Inflammatory macrophage treated with lipopolysaccharide for 1 hour (primary cell): ENCODE measurements around the gene RPS5.
"Not testable (repeated sequence)": the region's sequence is repeated elsewhere in the genome, so short reads cannot be mapped to it uniquely, and the experiment has no call there.

Experiments
- DNase-seq, 2 donors: peaks; one replicate each; pipeline ENCODE4 v3.0.0-alpha.2; 2020 to 2022

The RPS5 gene

GRCh38 chr19:58385891-58386575 lies 1.0 kb upstream of the RPS5 start:
- no peak for DNase-seq

- DNase-seq = no peak
These were observed 487 bp downstream of the RPS5 start for GRCh38 chr19:58387338-58388174.

GRCh38 chr19:58388175-58388526 lies 1.1 kb downstream of the RPS5 start:
- DNase-seq = no peak

- no peak for DNase-seq
These were observed 6.1 kb downstream of the RPS5 start for GRCh38 chr19:58392945-58393724.

- DNase-seq = no peak
These were observed 6.6 kb downstream of the RPS5 start for GRCh38 chr19:58393725-58394033.

GRCh38 chr19:58394821-58395219 lies 7.8 kb downstream of the RPS5 start:
- DNase-seq = no peak

- DNase-seq = no peak
These were observed 8.3 kb downstream of the RPS5 start, which contains the start of gene RNF225 for GRCh38 chr19:58395220-58395978. TSS of gene RNF225 (plus strand) at chr19:58395656. CDS start at chr19:58396090, 434 bp downstream.

GRCh38 chr19:58395979-58396627 lies 9.0 kb downstream of the RPS5 start:
- no peak for DNase-seq

- DNase-seq = no peak
These were observed 9.8 kb downstream of the RPS5 start for GRCh38 chr19:58396691-58397532.

GRCh38 chr19:58397533-58398037 lies 10.5 kb downstream of the RPS5 start:
- DNase-seq = no peak

- no peak for DNase-seq
These were observed 11.0 kb downstream of the RPS5 start for GRCh38 chr19:58398087-58398486.

- DNase-seq = no peak
These were observed 11.5 kb downstream of the RPS5 start for GRCh38 chr19:58398545-58398944.

GRCh38 chr19:58399903-58400302 lies 12.8 kb downstream of the RPS5 start:
- DNase-seq = no peak

- DNase-seq = no peak
These were observed 13.3 kb downstream of the RPS5 start for GRCh38 chr19:58400316-58400915.

GRCh38 chr19:58400916-58401839 lies 14.1 kb downstream of the RPS5 start:
- DNase-seq = peak; percentile 99

GRCh38 chr19:58401840-58402421 lies 14.9 kb downstream of the RPS5 start:
- DNase-seq = no peak

GRCh38 chr19:58403920-58404478 lies 16.9 kb downstream of the RPS5 start:
- not testable (repeated sequence) for DNase-seq

- DNase-seq = no peak
These were observed 20.0 kb downstream of the RPS5 start for GRCh38 chr19:58406818-58407657.
